Raji (cell line): ENCODE data around the gene SYNDIG1.

Source experiments
- POLR2A ChIP-seq: IDR thresholded peaks from 2 replicates; pipeline ENCODE4 v1.6.1; 2011; ENCODE audit warnings: low read depth, low read length, control low read depth; ENCODE audit not compliant: insufficient read depth

Gene SYNDIG1

GRCh38 chr20:24574307-24574706 is 104.9 kb downstream of the SYNDIG1 start:
- TF ChIP-seq POLR2A: no peak

DNA sequence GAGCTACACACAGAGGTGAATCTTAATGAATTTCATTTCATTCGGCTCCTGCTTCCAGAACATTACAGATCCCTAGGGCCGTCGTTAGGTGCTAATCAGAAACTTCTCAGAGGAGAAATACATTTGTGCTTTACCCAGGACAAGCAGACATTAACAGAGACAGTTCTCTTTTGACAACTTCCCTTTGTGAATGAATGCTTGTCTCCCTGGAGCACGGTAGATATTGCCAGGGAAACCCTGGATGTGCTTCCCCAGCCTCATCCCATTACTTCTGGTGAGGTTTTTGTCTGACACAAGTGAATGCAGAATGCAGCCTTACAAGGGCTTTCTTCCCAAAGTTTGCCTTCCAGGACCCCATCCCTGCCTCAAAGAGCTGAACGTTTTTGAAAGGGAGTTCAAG is 105.4 kb downstream of the SYNDIG1 start:
- no peak for TF ChIP-seq POLR2A

GRCh38 chr20:24575811-24576210 is 106.4 kb downstream of the SYNDIG1 start:
- TF ChIP-seq POLR2A: no peak

GRCh38 chr20:24576447-24576846 is 107.0 kb downstream of the SYNDIG1 start:
- TF ChIP-seq POLR2A: no peak

DNA sequence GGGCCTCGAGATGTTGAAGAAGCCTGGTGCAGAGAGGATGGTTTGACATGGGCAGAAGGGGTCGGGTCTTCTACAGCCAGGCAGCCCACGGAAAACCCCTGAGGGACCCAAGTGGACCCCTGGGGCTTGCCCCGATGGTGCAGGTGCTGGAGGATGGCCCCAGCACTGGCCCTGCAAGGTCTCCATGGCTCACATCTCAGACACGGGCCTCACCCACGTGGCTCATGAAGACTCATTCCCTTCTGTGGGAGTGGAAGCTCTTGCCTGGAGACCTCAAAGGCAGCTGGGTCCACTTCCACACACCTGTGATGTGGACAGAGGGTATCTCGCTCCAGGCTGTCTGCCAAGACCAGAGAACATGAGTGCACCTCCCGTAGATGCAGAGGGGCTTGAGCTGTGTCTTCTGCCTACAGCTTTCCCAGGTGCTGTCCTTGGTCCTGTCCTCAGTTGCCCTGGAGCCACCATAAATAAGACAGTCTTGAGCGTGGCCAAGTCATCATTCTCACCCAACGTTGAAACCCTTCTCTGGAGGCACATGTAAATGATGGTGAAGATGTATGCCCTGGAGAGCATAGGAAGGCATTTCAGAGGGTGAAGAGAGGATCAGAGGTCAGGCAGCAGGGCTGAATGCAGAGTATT is 108.0 kb downstream of the SYNDIG1 start:
- TF ChIP-seq POLR2A: no peak

- TF ChIP-seq POLR2A: no peak
Observed at GRCh38 chr20:24578567-24579415, 109.4 kb downstream of the SYNDIG1 start.

- TF ChIP-seq POLR2A: no peak
Observed at GRCh38 chr20:24579475-24579874, 110.0 kb downstream of the SYNDIG1 start.

DNA sequence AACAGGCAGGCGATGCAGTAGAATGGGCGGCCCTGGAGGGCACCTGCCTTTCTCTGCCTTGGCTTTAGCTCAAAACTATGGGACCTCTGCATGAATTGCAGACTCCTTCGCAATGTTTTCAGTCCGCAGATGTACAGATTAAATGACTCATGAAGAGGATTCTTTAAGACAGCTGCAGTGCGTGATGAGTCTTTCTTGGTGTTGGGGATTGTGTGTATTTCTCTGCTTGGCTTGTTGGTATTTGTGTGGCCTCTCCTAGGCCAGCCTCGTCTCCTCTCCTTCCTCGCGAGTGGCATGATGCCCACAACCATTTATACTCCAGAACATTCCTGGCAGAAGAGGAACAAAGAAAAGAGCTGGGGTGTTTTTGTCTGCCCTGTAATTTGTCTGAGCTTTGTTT is 110.6 kb downstream of the SYNDIG1 start:
- TF ChIP-seq POLR2A: no peak

- TF ChIP-seq POLR2A: no peak
Observed at GRCh38 chr20:24580855-24581254, 111.4 kb downstream of the SYNDIG1 start.

- TF ChIP-seq POLR2A: no peak
Observed at GRCh38 chr20:24581443-24582170, 112.2 kb downstream of the SYNDIG1 start.

GRCh38 chr20:24582373-24583168 is 113.1 kb downstream of the SYNDIG1 start:
- no peak for TF ChIP-seq POLR2A

DNA sequence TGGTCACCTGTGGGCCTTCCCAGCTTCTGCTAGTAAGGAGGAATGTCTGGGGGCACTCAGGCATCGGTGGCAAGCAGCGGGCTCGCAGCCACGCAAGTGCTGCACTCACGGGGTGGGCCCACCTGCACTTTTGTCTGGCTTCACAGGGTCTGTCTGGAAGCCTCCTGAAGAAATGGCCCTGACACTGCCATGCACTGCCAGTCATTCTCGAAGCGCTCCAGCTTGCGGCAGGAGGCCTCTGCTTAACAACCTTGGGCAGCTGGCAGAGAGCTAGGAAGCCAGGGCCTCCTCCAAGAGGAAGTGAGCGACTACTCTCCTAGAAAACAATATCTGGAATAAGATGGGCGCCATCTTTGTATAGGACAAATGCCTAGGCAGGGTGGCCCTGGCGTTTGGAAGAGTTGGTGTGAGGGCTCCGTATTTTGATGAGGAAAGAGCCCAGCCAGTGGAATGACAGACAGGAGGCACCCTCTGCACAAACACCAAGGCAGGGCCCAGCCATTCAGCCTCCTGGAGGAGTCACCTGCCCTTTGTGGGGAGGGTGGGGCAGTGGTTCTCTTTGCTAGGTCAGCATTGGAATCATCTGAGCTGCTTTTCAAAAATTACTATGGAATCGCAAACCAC is 113.9 kb downstream of the SYNDIG1 start:
- no peak for TF ChIP-seq POLR2A

GRCh38 chr20:24584078-24584477 is 114.6 kb downstream of the SYNDIG1 start:
- no peak for TF ChIP-seq POLR2A

- TF ChIP-seq POLR2A: no peak
Observed at GRCh38 chr20:24584538-24585356, 115.3 kb downstream of the SYNDIG1 start.

- no peak for TF ChIP-seq POLR2A
Observed at GRCh38 chr20:24585796-24586522, 116.5 kb downstream of the SYNDIG1 start.
